Duodenal mucosa (tissue), 2 donors: ENCODE measurements around the gene GGNBP2.
A peak's percentile ranks its signal among the peaks of the same experiment; 100 is the strongest.

Experiments used
- H3K27ac ChIP-seq: one replicate; pipeline ENCODE4 v1.7.0; 2013; ENCODE audit warnings: low read depth, low read length
- H3K27me3 ChIP-seq, 2 donors: one replicate each; pipeline ENCODE4 v1.7.0; 2013; ENCODE audit warnings: low read length in 2 of 2, control low read depth in 1 of 2; ENCODE audit not compliant: insufficient read depth in 2 of 2, control insufficient read depth in 1 of 2
- H3K36me3 ChIP-seq, 2 donors: one replicate each; pipeline ENCODE4 v1.7.0; 2013; ENCODE audit warnings: low read length in 2 of 2, control low read depth in 1 of 2; ENCODE audit not compliant: insufficient read depth in 2 of 2, control insufficient read depth in 1 of 2
- H3K4me1 ChIP-seq, 2 donors: one replicate each; pipeline ENCODE4 v1.7.0; 2013; ENCODE audit warnings: low read length in 2 of 2, control low read depth in 1 of 2; ENCODE audit not compliant: insufficient read depth in 2 of 2, control insufficient read depth in 1 of 2
- H3K4me3 ChIP-seq, 2 donors: one replicate each; pipeline ENCODE4 v1.7.0; 2013; ENCODE audit warnings: low read length in 2 of 2, low read depth in 1 of 2
- H3K9ac ChIP-seq, 2 donors: one replicate each; pipeline ENCODE4 v1.7.0; 2013; ENCODE audit warnings: low read length in 2 of 2, low read depth in 1 of 2
- H3K9me3 ChIP-seq, 2 donors: one replicate each; pipeline ENCODE4 v1.7.0; 2013; ENCODE audit warnings: low read length in 2 of 2, control low read depth in 1 of 2; ENCODE audit not compliant: control insufficient read depth in 1 of 2

Gene GGNBP2

DNA sequence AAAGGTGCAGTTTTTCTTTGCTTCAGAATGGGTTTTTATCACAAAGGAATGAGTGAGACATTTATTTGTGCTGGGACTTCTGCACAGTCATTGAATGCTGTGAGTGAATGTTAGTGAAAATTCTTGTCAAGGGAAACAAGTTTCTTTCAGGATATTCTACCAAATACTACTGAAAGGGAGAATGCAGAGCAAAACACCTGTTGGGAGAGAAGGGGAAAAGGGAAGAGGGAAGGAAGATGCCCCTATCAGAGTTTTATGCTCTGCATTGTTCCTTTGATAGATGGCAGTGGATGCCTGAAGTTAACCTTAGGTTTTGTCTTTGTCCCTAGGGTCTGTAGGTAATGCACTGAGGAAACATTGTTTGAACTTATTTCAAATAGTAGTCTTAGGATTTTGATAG lies 3.1 kb downstream of the GGNBP2 start:
- peak overlapping the region; percentile 8 to 94 for H3K4me3 ChIP-seq
- peaks cover 41 to 48% of the 10 kb centered on the region in 2 donors for H3K4me1 ChIP-seq
- peak overlapping the region in 1 of 2 donors; percentile 97 for H3K9ac ChIP-seq

DNA sequence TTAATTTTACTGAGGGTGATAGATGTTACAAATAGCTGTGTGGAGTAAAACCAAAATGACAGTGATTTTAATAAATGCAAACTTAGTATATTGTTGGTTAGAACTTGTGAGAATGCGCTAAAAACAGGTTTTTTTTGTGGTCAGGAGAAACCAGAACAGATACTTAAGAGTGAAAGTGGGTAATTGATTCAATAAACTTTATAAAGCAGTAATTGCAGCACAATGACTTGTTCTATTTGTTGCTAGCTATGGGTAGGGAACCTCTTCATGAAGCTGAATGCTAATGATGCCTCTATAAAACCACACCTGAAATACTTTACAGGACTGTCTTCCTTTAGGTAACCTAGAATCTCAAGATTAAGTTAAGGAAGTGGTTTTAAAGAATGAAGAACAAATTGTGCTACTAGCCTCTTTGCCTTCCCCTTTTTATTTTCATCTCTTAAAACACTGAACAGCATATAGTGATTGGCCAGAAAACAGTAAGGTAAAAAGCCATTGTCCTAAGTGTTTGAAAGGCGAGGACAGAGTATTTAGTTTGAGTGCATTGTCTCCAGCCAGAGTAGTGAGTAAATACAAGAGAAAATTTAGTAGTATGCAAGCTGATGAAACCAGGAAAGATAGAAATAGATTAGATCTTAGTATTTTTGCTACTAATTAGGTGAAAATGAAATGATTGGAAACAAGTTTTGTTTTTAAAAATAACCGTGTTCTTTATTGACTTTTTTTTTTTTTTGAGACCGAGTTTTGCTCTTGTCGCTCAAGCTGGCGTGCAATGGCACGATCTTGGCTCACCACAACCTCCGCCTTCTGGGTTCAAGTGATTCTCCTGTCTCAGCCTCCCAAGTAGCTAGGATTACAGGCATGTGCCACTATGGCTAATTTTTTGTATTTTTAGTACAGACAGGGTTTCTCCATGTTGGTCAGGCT lies 6.0 kb downstream of the GGNBP2 start:
- Histone ChIP-seq H3K4me1 (peaks cover 35 to 37% of the 10 kb centered on the region in 2 donors), H3K4me3 (peak overlapping the region in 1 of 2 donors; percentile 32), H3K27ac (no peak overlapping the region), H3K9me3 (no peaks in the 10 kb centered on the region), H3K36me3 (peaks cover 0 to 24% of the 10 kb centered on the region in 2 donors), H3K9ac (no peak overlapping the region), H3K27me3 (no peaks in the 10 kb centered on the region)

More for the DNA sequence above, 3.1 kb downstream of the GGNBP2 start:
- Histone ChIP-seq H3K27me3 (no peaks in the 10 kb centered on the region), H3K36me3 (peaks cover 0 to 5% of the 10 kb centered on the region in 2 donors), H3K9me3 (no peaks in the 10 kb centered on the region), H3K27ac (no peak overlapping the region)

DNA sequence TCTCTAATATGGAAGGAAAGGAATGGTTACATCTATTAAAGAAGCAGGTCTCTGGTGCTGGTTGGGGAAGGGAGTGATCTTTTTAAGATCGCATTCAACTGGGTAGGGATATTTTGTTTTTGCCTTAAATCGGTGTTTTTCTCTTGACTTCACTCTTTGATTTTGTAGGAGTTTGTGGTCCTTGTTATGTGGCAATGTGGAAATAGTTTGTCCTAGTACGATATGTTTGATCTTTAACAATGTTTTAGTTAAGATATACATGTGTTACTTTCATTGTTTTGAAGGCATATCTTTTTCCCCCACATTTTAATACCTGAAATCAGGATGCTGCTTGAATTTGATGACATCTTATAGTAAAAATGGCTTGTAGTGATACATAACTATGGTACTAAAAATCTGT lies 8.7 kb downstream of the GGNBP2 start:
- no peak overlapping the region for H3K27ac ChIP-seq
- H3K9me3 ChIP-seq, result no peaks in the 10 kb centered on the region
- H3K27me3 ChIP-seq, result no peaks in the 10 kb centered on the region
- H3K9ac ChIP-seq, result no peak overlapping the region
- H3K36me3 ChIP-seq, result peaks cover 12 to 46% of the 10 kb centered on the region in 2 donors
- H3K4me1 ChIP-seq, result peaks cover 12 to 14% of the 10 kb centered on the region in 2 donors
- no peak overlapping the region for H3K4me3 ChIP-seq

DNA sequence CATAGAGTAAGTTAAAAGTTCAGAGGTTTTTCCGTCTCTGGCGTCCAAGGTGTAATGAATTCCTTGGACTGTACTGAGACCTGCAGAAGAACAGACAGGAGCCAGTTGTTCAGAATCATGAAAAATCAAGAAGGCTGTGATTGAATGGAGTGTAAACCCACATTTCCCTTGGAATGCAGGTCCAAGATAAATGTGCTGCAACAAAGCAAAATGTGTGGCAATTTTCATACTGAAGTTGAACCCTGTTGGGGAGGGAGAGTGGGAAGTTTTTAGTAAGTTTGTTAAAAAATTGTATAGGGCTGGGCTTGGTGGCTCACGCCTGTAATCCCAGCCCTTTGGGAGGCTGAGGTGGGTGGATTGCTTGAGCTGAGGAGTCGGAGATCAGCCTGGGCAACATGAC lies 21.4 kb downstream of the GGNBP2 start:
- Histone ChIP-seq H3K9ac (no peak overlapping the region), H3K9me3 (no peaks in the 10 kb centered on the region), H3K36me3 (peaks cover 26 to 75% of the 10 kb centered on the region in 2 donors), H3K4me1 (no peaks in the 10 kb centered on the region), H3K4me3 (no peak overlapping the region), H3K27ac (no peak overlapping the region), H3K27me3 (no peaks in the 10 kb centered on the region)

DNA sequence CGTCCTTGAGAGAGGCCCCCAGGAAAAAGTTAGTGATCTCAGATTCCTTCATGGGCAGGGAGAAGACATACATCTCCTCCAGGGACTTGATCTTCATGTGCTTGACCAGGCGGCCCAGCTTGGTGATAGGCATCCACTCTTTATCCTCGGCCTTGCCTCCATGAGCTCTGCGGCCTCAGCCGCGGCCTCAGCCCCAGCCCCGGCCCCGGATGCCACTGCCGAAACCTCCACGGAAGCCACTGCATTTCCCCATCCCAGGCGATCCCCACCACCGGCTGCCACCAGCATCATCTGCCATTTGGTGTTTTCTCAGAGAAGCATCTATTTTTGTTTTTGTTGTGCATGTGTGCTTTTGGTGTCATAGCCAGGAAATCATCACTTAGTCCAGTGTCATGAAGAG lies 30.3 kb downstream of the GGNBP2 start:
- no peak overlapping the region for H3K9ac ChIP-seq
- H3K9me3 ChIP-seq, result no peaks in the 10 kb centered on the region

DNA sequence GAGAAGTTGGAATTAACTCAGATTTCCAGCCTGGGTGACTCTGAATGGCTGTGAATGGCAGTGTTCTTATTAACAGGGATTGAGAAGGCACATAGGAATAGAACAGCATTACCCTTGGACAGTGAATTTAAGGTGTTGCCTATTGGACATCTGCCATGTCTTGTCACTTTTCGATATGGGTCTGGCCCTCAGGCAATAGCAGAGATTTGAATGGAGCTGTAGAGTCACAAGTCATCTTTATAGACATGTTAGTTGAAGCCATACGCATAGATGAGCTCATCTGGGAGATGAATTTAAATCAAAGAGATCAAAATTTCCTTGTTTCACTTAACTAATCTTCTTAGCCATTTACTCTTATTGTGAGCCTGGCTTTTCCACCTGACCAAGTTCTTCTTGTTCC lies 32.1 kb downstream of the GGNBP2 start:
- Histone ChIP-seq H3K27me3 (no peaks in the 10 kb centered on the region), H3K27ac (no peak overlapping the region), H3K36me3 (peaks cover 26 to 56% of the 10 kb centered on the region in 2 donors), H3K4me3 (no peak overlapping the region), H3K4me1 (no peaks in the 10 kb centered on the region), H3K9me3 (no peaks in the 10 kb centered on the region), H3K9ac (no peak overlapping the region)

More for the DNA sequence above, 30.3 kb downstream of the GGNBP2 start:
- Histone ChIP-seq H3K27me3 (no peaks in the 10 kb centered on the region), H3K4me1 (no peaks in the 10 kb centered on the region), H3K4me3 (no peak overlapping the region), H3K27ac (no peak overlapping the region), H3K36me3 (peaks cover 20 to 56% of the 10 kb centered on the region in 2 donors)

DNA sequence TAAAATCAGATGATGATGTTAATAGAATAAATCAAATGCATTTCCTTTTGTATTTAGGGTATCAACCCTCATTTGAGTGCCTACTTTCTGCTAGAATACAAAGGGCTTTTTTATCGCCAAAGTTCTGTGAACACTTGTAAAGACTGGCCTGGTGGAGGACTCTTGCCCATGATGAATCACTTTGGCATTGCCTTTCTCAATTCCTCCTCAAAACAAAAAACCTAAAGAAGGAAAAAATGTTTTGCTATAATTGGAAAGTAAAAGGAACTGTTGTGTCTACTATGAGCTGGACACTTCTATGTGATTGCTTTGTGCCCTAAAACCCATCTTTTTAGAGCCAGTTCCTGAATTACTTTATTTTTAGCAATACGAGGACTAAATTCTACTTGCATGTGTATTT lies 34.0 kb downstream of the GGNBP2 start:
- H3K9me3 ChIP-seq, result no peaks in the 10 kb centered on the region
- no peak overlapping the region for H3K9ac ChIP-seq
- no peaks in the 10 kb centered on the region for H3K27me3 ChIP-seq
- no peak overlapping the region for H3K27ac ChIP-seq
- no peak overlapping the region for H3K4me3 ChIP-seq
- peaks cover 26 to 62% of the 10 kb centered on the region in 2 donors for H3K36me3 ChIP-seq
- no peaks in the 10 kb centered on the region for H3K4me1 ChIP-seq

DNA sequence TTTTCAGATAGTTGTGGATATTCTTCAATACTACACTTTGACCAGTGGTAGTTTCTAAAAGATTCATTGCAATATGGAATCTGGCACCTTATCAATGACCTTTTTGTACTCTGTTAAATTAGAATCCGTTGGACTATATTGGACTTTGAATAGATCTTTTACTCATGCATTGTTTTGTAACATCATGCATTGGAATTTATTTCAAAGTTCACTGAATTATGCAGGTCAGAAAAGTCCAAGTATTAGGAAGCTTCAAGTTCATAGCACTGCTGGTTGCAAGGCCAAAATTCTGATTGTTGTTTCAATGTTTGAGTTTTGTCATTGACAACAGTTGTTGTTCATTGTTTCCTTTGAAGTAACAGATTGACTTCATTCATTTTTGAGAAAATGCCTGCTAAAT lies 39.1 kb downstream of the GGNBP2 start:
- H3K27ac ChIP-seq, result no peak overlapping the region
- no peak overlapping the region for H3K4me3 ChIP-seq
- H3K4me1 ChIP-seq, result peaks cover 0 to 7% of the 10 kb centered on the region in 2 donors
- no peaks in the 10 kb centered on the region for H3K27me3 ChIP-seq
- H3K36me3 ChIP-seq, result peaks cover 34 to 80% of the 10 kb centered on the region in 2 donors
- H3K9ac ChIP-seq, result no peak overlapping the region
- no peaks in the 10 kb centered on the region for H3K9me3 ChIP-seq

DNA sequence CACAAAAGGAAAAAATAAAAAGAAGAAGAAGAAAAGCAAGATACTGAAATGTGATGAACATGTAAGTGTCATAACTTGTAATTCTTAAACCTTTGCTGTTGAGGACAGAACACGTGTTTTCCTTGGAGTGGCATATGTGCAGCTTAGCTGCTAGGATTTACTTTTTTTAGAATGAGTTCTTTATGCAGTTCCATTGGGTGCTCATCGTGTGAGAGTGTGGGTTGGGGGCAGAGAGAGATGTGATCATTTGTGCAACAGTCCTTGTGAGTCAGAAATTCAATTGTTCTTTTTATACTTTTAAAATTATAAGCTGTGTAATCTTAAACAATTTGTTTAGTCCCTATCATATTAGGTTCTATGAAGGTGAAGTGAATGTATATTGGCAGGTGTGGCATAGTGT lies 41.4 kb downstream of the GGNBP2 start:
- H3K4me1 ChIP-seq, result peaks cover 13 to 23% of the 10 kb centered on the region in 2 donors
- H3K27ac ChIP-seq, result no peak overlapping the region
- H3K36me3 ChIP-seq, result peaks cover 21 to 80% of the 10 kb centered on the region in 2 donors

DNA sequence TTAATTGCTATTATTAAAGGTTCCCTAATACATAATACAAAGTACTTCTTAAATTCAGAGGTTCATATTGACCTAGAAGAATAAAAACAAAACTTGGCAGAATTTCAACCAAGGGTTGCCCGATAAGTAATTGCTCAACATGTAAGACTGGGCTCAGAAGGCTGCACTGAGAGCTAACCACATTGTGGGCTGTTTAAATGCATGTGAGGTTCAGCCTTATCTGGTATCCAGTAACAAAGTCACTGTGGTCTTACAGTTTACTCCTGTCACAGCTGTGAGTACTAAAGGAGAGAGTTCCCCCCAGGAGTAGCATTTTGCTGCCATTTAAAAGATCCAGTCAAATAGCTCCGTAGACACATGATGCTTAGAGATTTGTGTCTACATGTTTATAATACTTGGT lies 45.4 kb downstream of the GGNBP2 start:
- no peaks in the 10 kb centered on the region for H3K27me3 ChIP-seq
- H3K27ac ChIP-seq, result no peak overlapping the region
- H3K9me3 ChIP-seq, result no peaks in the 10 kb centered on the region
- H3K9ac ChIP-seq, result peak overlapping the region in 1 of 2 donors; percentile 22
- H3K36me3 ChIP-seq, result peaks cover 16 to 47% of the 10 kb centered on the region in 2 donors
- no peak overlapping the region for H3K4me3 ChIP-seq
- peaks cover 29 to 36% of the 10 kb centered on the region in 2 donors for H3K4me1 ChIP-seq

More for the DNA sequence above, 41.4 kb downstream of the GGNBP2 start:
- H3K9ac ChIP-seq, result no peak overlapping the region
- no peak overlapping the region for H3K4me3 ChIP-seq
- no peaks in the 10 kb centered on the region for H3K9me3 ChIP-seq
- no peaks in the 10 kb centered on the region for H3K27me3 ChIP-seq
